Ovary (tissue), 9 donors: Measurements from ENCODE around the gene IWS1. TPM values are rescaled to one million over a fixed set of nuclear protein-coding genes. Genes with fewer than 3 reads are reported as not detected.
"Not testable (repeated sequence)": the region's sequence is repeated elsewhere in the genome, so short reads cannot be mapped to it uniquely, and the experiment has no call there.

Experiments used
- DNase-seq, 5 donors: peaks; one replicate each; pipeline ENCODE4 v3.0.0-alpha.2; 2019 to 2020
- H3K27ac ChIP-seq, 2 donors: fragments of 200-600 bp; one replicate each; pipeline versions ENCODE4 v1.5.1 to v1.8.0; 2019 to 2022
- H3K27me3 ChIP-seq: fragments of 200-600 bp; one replicate; pipeline ENCODE4 v1.8.0; 2022
- H3K36me3 ChIP-seq: fragments of 200-600 bp; sonication (generic); one replicate; pipeline ENCODE4 v1.5.1; 2019
- H3K4me1 ChIP-seq: one replicate; pipeline ENCODE4 v1.8.1; 2013; ENCODE audit warnings: mild to moderate bottlenecking, moderate library complexity; ENCODE audit not compliant: insufficient read depth
- H3K4me3 ChIP-seq: fragments of 200-600 bp; sonication (generic); one replicate; pipeline ENCODE4 v1.5.1; 2017
- H3K9me3 ChIP-seq, 2 donors: fragments of 200-600 bp in 1 of 2; sonication (generic) in 1 of 2; one replicate each; pipeline versions ENCODE4 v1.5.1 to v1.8.1; 2013 to 2019; ENCODE audit warnings: mild to moderate bottlenecking in 1 of 2, moderate library complexity in 1 of 2
- EP300 ChIP-seq: sonication (generic); formaldehyde crosslinking; IDR thresholded peaks from one replicate; pipeline ENCODE4 v1.6.1; 2017; ENCODE audit warnings: antibody characterized with exemption
- POLR2A ChIP-seq: fragments of 450-650 bp; IDR thresholded peaks from one replicate; pipeline ENCODE4 v1.6.1; 2017; ENCODE audit warnings: antibody characterized with exemption, mild to moderate bottlenecking, moderate library complexity
- WGBS, 3 donors: extraction: QIAGEN DNeasy Blood & Tissue Kit in 1 of 3; methylation state at CpG; one replicate each; pipeline versions ENCODE4 v1.1.5 to v1.1.7; 2013 to 2017; 5-methylcytosine and 5-hydroxymethylcytosine counted together
- intact Hi-C, 4 donors: fragments of 100-400 bp; cut with DNase I; formaldehyde crosslinking; loops; one replicate each; pipeline versions ENCODE4 v1.11.0 to v1.15.1; 2022 to 2023
- polyA plus RNA-seq, 2 donors: library from polyadenylated mRNA; stranded (reverse); fragments of 200-250 nt in 1 of 2; fragments of 350-450 nt in 1 of 2; fragmentation: Illumina TruSeq in 1 of 2; extraction: RNeasy Lipid Tissue Mini Kit (QIAGEN cat#74804) in 1 of 2; gene quantifications; one replicate each; pipeline ENCODE4 v1.2.3, GENCODE V29; 2013 to 2014
- total RNA-seq, 7 donors: library from RNA; depleted of rRNA in 2 of 7; stranded (reverse); fragments of >200 nt in 2 of 7; fragmentation: NEBNext Ultra II Directional in 3 of 7; extraction: Animal tissue kit (Norgen Biotek cat#: 25700) in 3 of 7; gene quantifications; one replicate each; pipeline versions ENCODE4 v1.1.0 to v1.2.4, GENCODE V29; 2016 to 2023
- TF ChIP-seq, protein P1 (sequence below), 3 donors: fragments of 450-650 bp in 2 of 3; fragments of 200-600 bp in 1 of 3; IDR thresholded peaks; one replicate each; pipeline versions ENCODE4 v1.5.1 to v1.8.0; 2016 to 2022; ENCODE audit warnings: antibody characterized with exemption in 3 of 3, mild to moderate bottlenecking in 1 of 3
- donor health status: DM: no; HTN: no; CAD: no; lungs with moderate emphysema.
- donor health status: DM: no; HTN: no; CAD: no.
- donor health status: Bipolar disorder and iron deficiency.
- donor health status: DM: yes; HTN: yes; CAD: no.
- donor health status: DM: no; HTN: no; CAD: no.
- donor health status: DM: yes; HTN: yes; CAD: no.

IWS1 gene
- total and polyA plus RNA-seq, 9 donors: 13.9 to 29.0 (median 25.8) TPM

DNA sequence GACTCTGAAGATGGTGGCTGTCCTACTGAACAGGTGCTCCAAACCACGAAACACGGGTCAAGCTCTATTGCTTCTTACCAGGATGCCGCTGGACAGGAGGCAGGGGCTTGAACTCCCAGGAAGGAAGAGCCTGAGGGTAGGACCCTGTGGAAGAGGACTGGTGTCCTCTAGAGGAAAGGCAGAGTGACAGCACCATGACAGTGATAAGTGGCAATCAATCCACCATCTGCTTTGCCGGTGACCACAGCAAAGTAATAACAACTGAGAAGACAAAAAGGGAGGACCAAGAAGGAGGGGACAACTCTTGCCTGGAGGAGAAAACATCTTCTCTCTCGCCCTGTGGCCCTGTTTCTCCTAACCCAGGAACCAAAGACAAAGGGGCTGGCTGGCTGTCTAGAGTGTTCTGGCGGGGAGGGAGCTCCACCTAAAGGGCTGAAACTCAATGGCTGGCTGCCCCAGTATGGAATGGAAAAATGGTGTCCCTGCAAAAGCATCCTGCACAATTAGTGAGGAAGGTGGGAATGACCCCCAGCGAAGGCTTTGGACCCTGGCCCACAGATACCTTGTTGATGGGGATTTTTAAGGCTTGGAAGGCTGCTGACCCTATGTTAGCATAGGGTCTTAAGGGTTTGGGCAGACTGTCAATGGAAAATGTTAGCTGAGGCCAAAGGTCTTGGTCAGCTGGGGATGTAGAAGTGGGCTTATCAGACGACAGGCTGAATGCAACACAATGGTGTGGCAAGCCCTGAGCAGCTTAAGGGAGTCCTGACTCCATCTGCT, 72.7 kb downstream of the IWS1 start:
- Histone ChIP-seq H3K36me3 (no peaks in the 10 kb centered on the region), H3K27ac (no peak overlapping the region), H3K9me3 (no peaks in the 10 kb centered on the region), H3K27me3 (no peaks in the 10 kb centered on the region), H3K4me1 (no peaks in the 10 kb centered on the region), H3K4me3 (no peak overlapping the region)
- TF ChIP-seq, protein P1, sequence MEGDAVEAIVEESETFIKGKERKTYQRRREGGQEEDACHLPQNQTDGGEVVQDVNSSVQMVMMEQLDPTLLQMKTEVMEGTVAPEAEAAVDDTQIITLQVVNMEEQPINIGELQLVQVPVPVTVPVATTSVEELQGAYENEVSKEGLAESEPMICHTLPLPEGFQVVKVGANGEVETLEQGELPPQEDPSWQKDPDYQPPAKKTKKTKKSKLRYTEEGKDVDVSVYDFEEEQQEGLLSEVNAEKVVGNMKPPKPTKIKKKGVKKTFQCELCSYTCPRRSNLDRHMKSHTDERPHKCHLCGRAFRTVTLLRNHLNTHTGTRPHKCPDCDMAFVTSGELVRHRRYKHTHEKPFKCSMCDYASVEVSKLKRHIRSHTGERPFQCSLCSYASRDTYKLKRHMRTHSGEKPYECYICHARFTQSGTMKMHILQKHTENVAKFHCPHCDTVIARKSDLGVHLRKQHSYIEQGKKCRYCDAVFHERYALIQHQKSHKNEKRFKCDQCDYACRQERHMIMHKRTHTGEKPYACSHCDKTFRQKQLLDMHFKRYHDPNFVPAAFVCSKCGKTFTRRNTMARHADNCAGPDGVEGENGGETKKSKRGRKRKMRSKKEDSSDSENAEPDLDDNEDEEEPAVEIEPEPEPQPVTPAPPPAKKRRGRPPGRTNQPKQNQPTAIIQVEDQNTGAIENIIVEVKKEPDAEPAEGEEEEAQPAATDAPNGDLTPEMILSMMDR (IDR thresholded peaks at IDR 0.05): no peak
- TF ChIP-seq POLR2A (no peak), EP300 (no peak)
- no peak for DNase-seq
- intact Hi-C loops: no loop called here
- 85 to 89% (median 88%) methylated on average over 8 of the region's 8 CpGs for WGBS, 3 donors

GRCh38 chr2:127453013-127453391, 73.3 kb downstream of the IWS1 start:
- 95 to 100% (median 97%) methylated on average over 3 of the region's 3 CpGs for WGBS, 3 donors
- no peak overlapping the region for H3K4me3 ChIP-seq
- no peaks in the 10 kb centered on the region for H3K27me3 ChIP-seq
- TF ChIP-seq POLR2A: no peak
- TF ChIP-seq, protein P1 (IDR thresholded peaks at IDR 0.05): no peak
- TF ChIP-seq EP300: no peak
- DNase-seq: no peak
- H3K36me3 ChIP-seq: no peaks in the 10 kb centered on the region
- no peaks in the 10 kb centered on the region for H3K9me3 ChIP-seq
- intact Hi-C loops: no loop called here
- H3K4me1 ChIP-seq: no peaks in the 10 kb centered on the region
- H3K27ac ChIP-seq: no peak overlapping the region

- WGBS, 3 donors: 95 to 96% (median 96%) methylated on average over 8 of the region's 8 CpGs
Measured at GRCh38 chr2:127452423-127452822, 73.9 kb downstream of the IWS1 start.

GRCh38 chr2:127451981-127452380, 74.3 kb downstream of the IWS1 start:
- no peaks in the 10 kb centered on the region for H3K36me3 ChIP-seq
- H3K4me3 ChIP-seq: no peak overlapping the region
- H3K9me3 ChIP-seq: no peaks in the 10 kb centered on the region
- WGBS, 3 donors: 83 to 93% (median 92%) methylated on average over 6 of the region's 6 CpGs
- no peaks in the 10 kb centered on the region for H3K27me3 ChIP-seq
- no peaks in the 10 kb centered on the region for H3K4me1 ChIP-seq
- intact Hi-C loops: no loop called here
- DNase-seq: no peak
- H3K27ac ChIP-seq: no peak overlapping the region
- TF ChIP-seq POLR2A (no peak), EP300 (no peak)
- TF ChIP-seq, protein P1 (IDR thresholded peaks at IDR 0.05): no peak

More at GRCh38 chr2:127452423-127452822, 73.9 kb downstream of the IWS1 start:
- H3K4me3 ChIP-seq, intact Hi-C loops, DNase-seq, H3K9me3 ChIP-seq, H3K4me1 ChIP-seq, H3K36me3 ChIP-seq, H3K27ac ChIP-seq, H3K27me3 ChIP-seq: not testable (repeated sequence)

- Histone ChIP-seq H3K4me3 (no peak overlapping the region), H3K27ac (no peak overlapping the region), H3K36me3 (no peaks in the 10 kb centered on the region), H3K4me1 (no peaks in the 10 kb centered on the region), H3K9me3 (no peaks in the 10 kb centered on the region), H3K27me3 (no peaks in the 10 kb centered on the region)
- no peak for DNase-seq
- intact Hi-C loops: no loop called here
- WGBS, 3 donors: 90 to 94% (median 91%) methylated on average over 4 of the region's 4 CpGs
- TF ChIP-seq POLR2A (no peak), EP300 (no peak)
- TF ChIP-seq, protein P1 (IDR thresholded peaks at IDR 0.05): no peak
Measured at GRCh38 chr2:127449898-127450297, 76.4 kb downstream of the IWS1 start.
